DMS79 treated with DMSO at 0.1 percent for 48 hours (cell line): ENCODE data around the gene SYCE3.
A peak's percentile ranks its signal among the peaks of the same experiment; 100 is the strongest.

ENCODE experiments used
- DNase-seq: peaks from one replicate; lab custom pipeline; 2025; lab: John Stamatoyannopoulos, UW

Gene SYCE3

DNA sequence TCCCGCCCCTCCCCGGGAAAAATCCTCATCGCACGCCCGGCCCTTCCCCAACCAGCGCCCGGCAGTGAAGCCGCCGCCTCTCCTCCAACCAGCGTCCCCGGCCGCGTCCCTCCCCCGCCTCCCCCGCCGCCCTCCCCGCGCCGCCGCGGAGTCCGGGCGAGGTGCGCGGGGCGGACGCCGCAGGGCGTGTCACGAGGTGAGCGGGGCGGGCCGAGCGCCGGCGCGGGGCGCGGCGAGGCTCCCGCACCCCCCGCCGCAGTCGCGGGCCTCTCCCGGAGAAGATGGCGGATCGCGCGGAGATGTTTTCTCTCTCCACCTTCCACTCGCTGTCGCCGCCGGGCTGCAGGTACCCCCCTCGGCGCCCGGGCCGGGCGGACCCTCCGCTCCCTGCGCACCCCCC lies 37.8 kb upstream of the SYCE3 start, which contains the start of gene MAPK8IP2:
MAPK8IP2 (plus strand) TSS at position 256 of the 400 bp plus-strand sequence; CDS start at position 282, 26 bp downstream.
- no peak for DNase-seq

DNA sequence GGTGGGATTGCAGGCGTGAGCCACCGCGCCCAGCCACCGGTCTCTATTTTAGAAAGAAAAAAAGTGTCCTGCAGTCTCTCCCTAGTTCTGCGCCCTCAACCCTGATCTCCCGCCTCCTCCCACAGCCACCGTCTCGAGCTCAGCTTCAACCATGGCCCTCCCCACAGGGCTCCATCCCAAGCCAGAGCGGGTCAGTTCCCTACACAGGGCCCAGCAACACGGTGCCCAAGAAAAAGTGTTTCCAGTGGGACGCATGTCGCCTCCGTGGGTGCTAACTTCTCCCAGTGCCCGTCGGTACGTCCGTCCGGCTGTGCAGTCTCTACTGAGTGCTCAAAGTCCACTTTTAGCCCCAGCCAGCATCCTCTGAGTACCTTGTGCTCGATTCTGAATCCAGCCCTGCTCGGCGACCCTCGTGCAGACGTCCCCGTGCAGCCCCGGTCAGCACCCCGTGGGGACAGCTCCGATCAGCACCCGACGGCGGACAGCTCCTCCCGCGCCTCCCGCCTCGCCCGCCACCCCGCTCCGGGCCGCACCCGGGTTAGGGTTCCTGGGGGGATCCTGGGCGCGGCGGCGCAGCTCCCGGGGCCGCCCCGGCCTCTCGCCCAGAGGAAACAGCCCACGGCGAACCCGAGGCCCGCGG lies 37.2 kb upstream of the SYCE3 start:
- no peak for DNase-seq

DNA sequence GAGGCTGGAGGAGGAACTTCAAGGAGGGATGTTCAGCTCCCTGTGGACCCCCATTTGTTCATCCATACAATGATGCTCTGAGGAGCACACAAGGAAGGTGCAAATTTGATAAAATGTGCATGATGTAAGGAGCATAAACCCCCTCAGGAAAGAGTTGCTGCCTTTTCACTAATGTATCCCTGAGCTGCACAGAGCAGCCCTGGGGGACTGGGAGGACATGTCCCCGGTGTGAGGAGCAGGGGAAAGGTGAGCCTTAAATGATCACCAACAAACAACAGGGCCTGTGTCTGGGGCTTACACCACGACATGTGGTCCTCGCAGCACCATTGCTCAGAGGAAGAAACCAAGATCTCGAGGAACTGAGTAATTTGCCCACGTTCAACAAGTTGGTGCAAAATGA lies 34.4 kb upstream of the SYCE3 start:
- no peak for DNase-seq

DNA sequence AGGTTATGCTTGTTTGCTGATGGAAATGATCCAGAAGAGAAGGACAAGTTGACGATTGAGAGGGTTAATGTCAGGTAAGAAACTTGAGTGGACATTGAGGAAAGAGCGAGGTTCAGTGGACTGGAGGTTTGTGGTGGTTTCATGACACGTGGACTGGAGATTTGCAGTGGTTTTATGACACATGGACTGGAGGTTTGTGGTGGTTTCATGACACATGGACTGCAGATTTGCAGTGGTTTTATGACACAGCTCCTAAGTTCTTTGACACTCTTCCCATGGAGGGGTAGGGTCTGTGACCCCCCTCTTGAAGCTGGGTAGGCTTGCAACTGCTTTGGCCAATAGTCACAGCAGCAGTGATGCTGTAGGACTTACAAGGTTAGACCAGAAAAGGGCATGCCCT lies 32.5 kb upstream of the SYCE3 start:
- DNase-seq, result no peak

DNA sequence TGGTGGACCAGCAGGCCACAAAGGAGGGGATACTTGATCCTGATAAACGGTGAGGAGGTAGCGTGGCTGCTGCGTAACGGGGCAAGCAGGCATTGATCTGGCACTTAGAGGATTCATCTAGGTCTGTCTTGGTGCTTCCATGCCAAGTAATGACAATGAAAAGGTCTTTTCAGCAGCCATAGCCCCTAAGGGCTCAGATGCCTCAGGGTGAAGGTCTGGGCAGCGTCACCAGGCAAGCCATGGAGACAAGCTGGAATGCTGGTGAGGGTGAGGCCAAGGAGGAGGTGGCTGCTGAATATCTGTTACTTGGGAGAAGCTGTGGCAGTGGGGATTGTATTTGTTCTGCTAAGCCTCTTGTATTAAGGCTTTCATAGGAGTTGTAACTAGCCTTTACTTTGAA lies 24.7 kb upstream of the SYCE3 start:
- no peak for DNase-seq

DNA sequence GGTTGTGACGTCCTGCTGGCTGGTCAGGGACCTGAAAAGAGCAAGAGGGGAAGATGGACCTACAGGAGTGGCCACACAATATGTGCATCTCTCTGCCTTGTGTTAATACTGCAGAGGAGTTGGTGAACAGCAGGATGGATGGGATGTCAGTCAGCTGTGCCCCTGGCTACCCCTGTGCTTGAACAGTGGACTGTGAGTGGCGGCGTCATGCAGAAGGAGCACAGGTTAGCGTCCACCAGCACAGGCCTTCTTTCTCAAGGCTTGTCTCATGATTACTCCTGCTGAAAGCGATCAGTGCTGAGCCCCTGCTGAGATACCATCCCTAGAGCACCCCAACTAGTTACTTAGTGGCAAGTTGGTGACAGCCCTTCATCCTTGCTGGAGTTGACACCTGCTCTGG lies 23.7 kb upstream of the SYCE3 start:
- DNase-seq, result no peak

DNA sequence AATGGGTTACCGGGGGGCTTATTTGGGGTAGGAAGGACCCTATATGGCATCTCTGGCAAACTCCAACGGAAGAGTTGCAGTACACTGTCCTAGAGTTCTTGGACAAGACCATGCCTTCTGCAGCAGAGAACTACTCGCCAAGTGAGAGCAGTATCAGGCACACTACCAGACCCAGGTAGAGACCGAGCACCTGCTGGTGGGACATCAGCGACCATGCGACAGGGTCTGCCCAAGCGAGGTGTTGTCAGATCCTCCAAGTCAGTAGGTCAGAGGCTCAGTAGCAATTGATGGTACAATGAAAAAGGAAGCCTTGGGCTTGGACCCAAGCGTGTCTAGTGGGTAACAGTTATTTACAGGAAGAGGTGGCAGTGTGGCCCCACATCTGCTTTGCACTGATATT lies 23.1 kb upstream of the SYCE3 start:
- DNase-seq, result no peak

DNA sequence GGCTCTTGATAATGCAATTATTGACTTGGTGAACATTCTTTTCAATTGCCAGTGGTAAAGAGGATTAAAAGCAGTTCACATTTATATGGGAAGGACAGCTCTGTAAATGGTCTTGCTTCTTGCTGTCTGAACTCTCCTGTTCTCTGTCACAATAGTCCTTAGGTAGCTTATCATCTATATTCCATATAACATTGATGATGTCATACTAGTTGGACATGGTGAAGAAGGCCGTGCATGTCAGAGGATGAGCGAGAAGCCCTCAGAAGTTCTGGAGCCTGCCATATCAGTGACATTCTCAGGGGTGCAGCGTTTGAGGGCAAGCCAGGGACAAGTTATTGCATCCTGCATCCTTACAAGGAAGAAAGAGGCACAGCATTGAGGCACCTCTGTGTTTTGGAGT lies 22.5 kb upstream of the SYCE3 start:
- no peak for DNase-seq

DNA sequence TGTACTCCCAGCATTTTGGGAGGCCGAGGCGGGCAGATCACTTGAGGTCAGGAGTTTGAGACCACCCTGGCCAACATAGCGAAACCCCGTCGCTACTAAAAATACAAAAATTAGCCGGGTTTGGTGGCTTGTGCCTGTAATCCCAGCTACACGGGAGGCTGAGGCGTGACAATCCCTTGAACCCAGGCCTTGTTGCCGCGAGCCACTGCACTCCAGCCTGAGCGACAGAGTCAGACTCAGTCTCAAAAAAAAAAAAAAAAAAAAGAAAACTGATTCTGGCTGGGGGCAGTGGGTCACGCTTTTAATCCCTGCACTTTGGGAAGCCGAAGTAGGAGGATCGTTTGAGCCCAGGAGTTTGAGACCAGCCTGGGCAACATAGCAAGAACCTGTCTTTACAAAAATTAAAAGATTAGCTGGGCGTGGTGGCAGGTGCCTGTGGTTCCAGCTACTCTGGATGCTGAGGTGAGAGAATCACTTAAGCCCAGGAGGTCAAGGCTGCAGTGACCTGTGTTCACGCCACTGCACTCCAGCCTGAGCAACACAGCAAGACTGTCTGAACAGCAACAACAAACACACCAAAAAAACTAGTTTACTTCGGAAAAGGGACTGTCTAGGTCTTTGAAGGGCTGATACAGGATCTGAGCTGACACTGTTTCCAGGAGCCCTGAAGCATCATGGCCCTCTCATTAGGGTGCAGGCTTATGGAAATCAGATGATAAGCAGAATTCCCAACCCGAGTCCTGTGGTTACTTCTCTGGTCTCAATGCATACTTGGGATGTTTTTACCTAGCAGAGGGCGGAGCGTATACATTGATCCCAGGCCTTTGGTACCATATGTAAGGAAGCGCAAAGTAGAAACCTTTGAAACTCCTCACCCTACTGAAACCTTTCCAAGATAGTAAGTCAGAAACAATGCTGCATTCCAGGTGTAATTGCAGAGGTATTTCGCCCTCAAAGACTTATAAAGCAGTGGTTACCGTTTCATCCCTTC lies 21.7 kb upstream of the SYCE3 start:
- DNase-seq, result no peak

DNA sequence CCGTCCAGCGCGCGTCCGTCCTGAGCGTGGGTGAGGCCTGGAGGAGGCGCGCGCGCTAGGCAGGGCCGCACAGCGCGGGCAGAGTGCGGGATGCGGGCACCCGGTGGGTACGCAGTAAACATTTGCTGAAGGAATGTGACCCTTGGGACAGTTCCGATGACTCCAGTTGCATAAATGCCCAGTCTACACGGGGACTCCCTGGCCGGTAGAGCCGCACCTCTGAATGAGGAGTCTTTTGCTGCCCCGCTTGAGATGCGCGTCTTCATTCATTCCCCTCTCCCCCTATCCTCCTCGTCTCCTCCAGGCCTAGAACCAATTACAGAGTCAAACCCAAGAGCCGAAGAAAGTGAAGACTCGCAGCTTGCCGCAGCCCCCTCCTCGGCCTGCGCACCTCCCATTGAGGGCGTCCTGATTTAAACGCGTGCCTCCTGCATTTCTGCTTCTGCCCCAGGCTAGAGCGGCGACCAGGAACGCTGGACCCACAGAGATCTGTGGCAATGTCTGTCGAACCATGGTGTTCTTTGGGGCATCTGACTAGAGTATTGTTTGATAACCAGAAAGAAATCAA lies 20.7 kb upstream of the SYCE3 start:
- no peak for DNase-seq

DNA sequence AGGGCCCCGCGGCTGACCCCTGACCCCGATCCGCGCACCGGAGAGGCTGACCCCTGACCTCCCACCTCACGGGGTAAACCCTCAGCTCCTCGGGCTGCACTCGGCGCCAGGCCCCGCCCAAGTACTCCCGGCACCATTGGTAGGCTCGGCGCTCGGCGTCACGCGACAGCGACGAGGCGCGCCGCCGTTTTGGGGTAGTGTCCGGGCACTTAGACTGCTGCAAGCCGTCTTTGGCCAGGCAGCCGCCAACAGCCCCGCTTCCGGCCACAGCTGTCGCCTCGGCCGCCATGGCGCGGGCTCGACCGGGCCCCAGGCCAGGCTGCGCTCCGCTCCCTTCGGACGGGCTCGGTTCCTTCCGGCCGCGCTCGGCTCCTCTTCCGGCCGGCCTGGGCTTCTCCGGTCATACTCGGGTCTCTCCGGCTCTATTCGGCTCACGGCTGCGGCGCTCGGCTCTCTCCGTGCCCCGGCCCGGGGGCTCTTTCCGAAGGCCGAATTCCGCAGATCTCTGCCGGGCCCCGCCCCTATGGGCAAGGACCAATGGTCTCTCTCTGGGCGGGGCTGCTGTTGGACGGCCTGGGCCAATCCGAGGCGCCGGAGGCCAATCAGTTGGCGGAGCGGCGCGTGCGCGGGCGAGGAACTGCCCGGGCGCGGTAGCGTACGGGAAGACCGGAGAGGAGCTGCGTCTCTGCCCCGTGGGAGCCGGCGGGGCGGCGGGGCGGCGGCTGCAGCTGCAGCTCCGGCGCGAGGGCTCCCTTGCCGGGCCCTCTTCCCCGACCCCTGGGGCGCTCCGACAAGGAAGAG lies 20.0 kb upstream of the SYCE3 start, which contains the start of gene CHKB:
CHKB (minus strand) TSS at position 357 of the 801 bp plus-strand sequence; CDS start at position 289, 68 bp downstream.
- peak; percentile 88 for DNase-seq

DNA sequence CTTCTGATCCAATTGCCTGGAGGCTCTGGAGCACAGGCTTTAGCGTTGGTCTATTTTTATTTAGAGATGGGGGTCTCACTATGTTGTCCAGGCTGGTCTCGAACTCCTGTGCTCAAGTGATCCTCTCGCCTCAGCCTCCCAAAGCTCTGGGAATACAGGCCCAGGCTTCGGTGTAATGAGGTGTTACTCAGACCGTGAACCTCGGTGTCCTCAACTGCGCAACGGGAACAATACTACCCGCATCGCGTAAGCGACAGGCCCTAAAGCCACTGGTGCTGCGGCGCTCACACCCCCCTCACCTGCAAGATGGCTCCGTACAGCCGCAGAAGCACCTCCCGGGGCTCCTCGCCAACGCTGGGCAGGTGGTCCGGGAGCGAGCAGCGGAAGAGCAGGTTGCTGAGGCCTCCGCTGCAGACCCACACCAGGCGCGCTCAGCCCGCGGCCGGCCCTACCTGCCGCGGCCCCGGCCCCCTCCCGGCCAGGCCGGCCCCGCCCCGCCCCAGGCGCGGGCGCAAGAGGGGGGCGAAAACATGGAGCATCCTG lies 19.3 kb upstream of the SYCE3 start:
- no peak for DNase-seq

DNA sequence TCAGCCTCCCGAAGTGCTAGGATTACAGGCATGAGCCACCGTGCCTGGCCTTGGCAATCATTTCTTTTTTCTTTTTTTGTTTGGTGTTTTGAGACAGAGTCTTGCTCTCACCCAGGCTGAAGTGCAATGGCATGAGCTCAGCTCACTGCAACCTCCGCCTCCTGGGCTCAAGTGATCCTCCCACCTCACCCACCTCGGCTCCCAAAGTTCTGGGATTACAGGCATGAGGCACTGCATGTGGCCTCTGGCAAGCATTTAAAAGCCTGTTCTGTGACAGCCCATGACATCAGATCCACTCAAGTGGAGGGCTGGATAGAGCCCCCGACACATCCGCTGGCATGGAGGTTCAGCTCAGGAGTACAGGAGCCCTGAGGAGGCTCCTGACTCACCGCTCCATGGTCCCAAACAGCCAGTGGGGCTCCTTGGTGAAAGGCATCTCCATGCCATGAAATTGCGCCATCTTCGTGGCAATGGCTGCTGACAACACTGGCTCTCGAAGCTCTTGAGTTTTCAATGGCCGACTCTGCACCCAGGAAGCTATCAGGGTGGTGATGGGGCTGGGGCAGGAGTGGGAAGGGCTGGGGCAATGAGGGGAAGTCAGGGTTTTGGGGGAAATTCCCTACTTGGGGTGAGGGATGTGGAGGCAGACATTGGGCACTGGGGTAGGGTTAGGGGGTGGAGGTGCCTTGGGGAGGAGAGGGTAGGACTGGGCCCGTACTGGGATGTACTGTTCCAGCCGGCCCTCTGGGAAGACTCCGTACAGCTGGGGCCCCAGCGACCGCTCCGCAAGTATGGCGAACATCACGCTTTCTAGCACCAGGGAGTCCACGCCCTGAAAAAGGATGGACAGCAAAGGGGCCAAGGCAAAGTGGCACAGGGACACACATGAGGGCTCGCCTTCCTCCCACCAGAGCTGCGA lies 18.6 kb upstream of the SYCE3 start:
- no peak for DNase-seq

DNA sequence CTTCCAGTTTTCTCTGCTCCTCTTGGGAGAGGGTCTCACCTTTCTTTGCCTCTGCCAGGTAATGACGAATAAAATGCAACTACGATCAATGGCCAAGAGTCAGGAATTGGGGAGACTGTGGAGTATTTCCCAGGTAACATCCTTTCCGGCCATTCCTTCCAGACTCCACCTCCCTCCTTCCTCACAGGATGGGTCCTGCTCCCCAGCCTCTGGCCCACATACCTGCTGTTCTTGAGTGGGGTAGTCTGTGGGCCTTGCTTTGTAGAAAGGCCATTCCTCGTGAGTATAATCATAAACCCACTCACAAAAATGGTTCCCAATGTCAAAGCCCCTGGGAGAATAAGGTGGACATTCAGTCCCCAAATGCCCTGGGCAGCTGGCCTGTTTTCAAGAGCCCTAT lies 17.0 kb upstream of the SYCE3 start:
- DNase-seq, result no peak

DNA sequence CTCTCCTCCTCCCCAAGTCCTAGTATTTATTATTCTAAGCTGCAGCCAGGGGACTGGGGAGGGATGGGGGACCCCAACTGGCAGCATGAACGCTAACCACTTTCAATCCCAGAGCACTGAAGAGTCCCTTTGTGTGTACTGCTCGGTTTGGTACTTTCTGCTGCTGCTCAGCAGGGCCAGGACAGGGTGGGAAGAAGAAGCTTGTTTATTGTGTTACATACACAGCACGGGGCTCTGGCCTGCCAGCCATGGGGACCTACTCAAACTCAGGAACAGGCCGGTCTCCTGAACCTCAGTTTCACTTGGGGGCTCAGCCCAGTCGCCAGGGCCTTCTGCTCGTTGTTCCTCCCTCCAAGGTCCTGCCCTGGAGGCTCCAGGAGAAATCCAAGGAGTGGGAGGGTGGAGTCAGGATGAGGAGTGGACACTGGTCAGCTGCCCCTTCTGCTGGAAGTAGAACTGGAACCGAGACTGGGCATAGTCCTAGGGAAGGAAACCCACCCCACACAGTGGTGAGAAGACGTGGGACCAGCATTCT lies 16.1 kb upstream of the SYCE3 start:
- DNase-seq, result no peak

DNA sequence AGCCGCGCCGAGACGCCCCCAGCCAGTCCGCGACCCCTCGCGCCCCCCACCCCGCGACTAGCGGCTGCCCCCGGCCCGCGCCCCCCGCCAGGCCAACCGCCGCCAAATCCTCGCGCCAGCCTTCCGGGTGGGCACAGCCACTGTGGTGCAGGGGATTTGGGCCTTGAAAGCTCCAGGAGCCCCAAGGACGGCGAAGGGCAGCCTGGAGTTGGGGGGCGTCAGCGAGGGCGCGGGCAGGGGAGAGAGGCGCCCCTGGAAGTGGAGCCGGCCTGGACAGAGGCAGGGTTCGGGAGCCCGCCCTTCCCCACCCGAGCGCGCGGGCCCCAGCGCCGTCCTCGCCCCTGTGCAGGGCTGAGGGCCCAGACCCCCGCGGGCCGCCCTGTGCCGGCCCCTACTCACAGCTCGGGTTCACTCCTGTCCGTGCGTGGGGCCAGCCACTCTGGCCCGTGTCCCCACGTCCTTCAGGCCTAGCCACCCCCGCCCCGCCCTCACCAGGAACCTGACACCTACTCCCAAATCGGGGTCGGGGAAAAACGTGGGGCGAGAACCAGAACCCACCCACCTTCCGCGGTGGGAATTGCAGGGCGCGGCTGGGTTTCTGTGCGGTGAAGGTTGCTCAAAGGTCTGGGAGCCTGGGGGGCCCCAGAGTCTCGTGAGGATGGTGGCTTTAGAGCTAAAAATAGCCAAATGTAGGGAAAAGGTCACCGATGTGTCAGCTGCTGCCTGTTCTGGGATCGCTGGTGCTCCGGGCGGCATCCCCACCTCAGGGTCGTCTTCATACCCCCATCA lies 15.5 kb upstream of the SYCE3 start, which contains the start of gene CPT1B:
CPT1B (minus strand) TSS at position 441 of the 789 bp plus-strand sequence. CDS start 512 bp downstream, outside the sequence.
- no peak for DNase-seq

DNA sequence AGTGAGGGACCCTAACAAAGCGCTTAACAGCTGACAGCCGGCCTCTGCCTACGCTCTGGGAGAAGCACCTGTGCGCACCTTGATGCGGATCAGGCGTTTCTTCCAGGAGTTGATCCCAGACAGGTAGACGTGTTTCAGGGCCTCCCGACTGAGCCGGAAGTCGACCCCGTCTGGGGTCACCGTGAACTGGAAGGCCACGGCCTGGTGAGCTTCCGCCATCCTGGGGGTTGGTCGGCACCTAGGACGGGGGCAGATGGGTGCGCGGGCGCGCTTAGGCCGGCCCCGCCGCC lies 14.9 kb upstream of the SYCE3 start:
- no peak for DNase-seq

DNA sequence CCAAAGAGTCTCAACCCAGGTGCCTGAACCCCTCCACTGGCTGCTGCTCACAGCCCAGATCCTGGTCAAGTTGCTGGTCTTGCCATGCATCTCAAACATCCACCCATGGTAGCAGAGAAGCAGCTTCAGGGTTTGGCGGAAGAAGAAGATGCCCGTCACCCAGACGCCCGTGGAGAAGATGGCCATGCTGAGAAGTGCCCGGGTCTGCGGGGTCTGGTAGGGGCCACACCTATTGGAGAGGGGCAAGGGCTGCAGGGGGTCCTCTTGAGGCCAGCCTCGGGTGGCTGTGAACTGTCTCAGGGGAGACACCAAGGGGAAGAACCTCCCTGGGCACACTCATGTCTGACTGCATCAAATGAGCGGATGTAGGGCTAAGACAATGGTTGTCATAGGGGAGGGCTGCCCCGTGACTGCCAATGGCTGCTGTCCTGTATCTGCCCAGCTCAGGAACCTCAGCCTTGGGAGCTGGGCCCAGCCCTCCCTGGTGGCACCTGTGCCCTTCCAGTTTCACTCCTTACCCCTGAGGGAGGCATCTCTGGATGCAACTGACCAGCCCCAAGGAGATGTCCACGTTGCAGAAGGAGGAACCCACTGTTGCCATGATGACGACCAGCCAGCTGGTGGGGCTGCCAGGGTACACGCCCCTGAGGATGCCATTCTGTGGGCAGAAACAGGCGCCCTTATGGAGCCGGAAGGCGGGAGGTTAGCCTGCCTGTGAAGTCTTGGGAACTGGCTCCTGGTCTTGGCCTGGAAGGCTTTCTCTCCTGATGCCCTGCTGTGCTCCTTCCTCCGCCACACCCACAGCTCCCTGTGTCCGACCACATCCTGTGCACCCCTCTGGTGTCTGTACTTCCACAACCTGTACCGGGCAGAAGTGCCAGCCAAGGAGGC lies 14.3 kb upstream of the SYCE3 start:
- DNase-seq, result no peak

DNA sequence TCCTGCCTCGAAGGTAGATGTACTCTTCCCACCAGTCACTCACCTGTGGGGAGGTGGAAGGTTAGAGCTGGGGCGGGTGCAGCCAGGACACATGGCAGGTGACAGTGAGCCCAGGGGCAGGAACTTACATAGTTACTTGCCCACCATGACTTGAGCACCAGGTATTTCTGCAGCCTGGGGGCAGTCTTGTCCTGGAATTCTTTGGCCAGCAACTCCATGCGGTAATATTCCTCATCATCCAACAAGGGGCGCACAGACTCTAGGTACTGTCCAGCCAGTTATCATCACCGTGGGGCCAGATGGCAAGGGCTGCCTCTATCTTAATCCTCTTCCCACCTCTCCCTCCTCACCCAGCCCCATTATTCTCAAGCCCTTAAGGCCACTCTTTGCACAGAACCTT lies 13.4 kb upstream of the SYCE3 start:
- DNase-seq, result no peak
